HPDE6-E6E7 (cell line): ENCODE data around the gene PSD2.

Source experiments
- DNase-seq: peaks from one replicate; pipeline ENCODE4 v3.0.0; 2011; ENCODE audit warnings: missing footprints; ENCODE audit errors: extremely low spot score

Gene PSD2

DNA sequence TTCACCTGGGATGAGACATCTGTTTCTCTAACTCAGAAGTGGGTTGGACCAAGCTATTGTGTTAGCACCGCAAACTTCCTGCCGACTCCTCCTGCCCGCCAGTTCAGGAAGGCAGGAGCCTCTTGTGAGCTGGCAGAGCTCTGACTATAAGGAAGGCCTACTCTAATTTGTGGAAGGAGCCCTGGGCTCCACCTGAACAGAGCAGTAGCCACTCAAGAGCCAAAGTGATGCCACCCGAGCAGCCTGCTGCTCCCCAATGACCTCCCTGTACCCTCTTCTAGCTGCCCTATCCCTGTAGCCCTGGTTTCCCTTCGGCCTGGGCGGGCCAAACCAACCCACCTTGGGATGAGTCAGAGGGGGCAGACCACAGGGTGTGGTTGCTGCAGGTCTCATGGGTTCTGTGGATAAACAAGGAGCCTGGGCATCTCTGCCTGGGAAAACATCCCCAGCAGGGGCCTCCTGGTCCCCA lies 81.6 kb downstream of the PSD2 start:
- DNase-seq: peak; percentile 81

DNA sequence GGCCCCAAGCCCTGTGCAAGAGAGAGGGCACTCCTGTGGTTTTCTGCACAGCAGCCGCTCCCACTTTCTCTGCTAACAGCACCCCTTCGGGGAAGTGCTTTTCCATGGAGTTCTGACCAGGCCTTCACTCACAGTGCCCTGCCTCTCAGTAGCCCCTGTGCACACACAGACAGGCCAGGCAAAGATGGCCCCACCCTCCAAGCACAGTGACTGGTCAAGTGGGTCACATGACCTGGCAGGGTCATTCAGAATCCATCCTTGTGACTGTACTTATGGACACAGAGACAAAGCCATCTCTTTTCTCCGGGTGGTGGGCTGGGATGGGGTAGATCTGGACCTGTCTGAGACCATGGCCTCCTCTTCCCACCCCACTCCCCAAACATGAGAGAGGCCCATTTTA lies 82.5 kb downstream of the PSD2 start:
- no peak for DNase-seq

DNA sequence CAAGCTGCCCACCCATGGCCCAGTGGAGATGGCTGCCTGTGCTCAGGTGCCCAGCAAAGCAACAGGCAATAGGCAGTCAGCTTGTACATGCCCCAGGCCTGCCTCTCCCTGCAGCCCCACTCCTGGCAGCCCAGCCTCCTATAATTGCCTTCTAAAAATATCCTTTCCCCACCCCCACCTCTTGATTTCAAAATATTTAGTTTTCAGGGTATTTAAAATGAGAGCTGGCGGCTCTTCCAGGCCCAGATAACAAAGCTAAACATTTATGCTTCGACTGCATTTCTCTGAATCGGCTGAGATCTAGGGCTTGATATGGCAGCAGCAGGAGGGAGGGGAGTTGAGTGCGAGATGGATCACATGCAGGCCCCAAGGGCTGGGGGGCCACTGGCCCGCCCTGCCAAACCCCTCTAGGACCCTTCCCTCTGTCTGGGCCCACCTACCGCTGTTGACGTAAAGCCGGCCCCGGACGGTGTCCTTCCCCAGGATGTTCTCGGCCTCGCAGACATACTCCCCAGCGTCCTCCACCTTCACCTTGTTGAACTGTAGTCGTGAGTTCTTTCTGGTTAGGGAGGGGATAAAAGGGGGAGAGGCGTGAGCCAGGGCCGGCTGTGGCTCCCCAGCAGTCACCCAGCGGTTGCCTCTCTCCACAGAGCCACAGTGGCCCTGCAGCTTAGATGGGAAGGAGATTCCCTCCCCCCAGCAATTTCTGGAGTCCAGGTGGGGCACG lies 85.0 kb downstream of the PSD2 start:
- no peak for DNase-seq

DNA sequence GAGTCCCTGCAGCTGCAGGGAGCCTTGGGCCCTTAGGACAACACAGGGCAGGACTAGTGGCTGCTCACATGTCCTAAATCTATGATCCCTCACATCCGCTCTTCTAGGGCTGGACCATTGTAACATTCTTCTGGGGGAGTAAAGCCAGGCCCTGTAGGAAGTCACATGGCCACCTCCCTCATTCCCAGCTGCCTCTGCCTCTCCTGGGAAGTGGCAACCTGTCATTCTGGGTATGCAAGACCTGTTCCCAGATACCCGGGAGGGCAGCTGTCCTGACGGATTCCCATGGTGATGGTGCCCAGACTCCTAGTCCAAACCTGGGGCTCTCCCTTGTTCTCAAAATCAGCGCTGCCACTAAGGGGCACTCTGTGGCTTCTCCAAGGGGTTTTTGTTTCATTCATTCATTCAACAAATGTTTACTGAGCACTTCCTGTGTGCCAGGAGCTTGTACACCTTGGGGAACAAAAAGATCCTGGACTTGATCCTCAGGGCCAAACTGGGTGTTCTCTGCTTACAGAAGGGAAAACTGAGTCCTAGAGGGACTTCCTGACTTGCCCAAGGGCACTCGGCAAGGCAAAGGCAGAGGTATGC lies 85.6 kb downstream of the PSD2 start:
- DNase-seq: no peak

DNA sequence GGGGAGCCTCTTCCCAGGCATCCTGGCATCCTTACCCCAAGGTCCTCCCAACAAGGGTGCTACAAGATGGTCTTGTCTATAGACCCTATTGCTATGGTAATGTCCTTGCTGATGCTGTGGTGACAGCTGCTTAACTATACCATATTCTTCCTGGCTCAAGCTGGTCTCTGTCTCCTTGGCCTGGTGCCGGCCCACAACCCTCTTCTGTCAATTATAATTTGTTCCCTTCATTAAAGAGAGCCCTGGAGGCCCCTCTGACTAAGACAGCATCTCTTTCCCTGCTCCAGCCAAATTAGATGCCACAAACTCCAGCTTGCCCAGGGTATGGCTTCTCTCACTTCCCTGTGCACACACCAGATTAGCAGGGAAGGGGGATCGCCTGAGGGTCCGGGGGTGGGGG lies 86.7 kb downstream of the PSD2 start:
- DNase-seq: no peak

DNA sequence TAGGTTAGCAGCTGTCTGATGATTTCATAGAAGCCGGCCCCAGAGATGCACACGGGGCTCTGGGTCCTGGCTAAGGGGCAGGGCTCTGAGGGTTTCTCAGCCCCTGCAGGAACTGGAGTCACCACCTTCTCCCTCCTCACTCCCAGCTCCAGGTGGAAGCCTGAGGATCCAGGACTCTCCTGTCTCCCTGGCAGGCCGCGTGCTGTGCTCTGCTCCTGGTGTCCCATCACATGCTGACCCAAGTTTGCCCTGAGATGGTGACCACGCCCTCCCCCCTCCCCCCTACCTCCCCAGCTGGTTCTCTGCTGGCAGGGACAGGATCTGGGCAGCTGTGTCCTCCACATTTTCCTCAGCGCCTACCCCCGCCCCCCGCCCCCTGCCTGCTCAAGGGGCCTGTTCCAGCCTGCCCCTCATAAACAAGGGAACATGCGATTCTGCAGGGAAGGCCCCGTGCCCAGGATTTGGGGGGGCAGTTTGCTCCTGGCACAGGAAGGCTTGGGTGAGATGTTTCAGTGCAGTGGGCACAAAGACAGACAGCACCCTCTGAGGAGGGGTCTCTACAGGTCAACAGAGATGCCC lies 87.4 kb downstream of the PSD2 start:
- DNase-seq: no peak

DNA sequence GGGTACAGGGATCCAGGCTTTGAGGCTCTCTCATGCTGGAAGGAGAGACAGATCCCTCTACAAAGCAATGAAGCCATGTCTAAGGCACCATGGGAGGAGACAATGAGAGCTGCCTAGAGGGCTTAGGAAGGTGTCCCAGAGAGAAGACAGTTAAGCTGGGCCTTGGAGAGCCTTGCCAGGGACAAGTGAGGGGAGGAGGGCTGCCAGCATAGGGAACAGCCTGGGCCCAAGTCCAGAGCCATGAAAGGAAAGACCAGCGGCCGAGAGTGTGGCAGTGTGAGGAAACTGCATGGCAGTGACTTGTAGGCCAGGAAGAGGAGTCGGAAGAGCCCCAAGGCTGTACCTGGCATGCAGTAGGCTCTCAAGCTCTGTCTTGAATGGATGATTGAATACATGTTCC lies 88.5 kb downstream of the PSD2 start:
- DNase-seq: no peak

DNA sequence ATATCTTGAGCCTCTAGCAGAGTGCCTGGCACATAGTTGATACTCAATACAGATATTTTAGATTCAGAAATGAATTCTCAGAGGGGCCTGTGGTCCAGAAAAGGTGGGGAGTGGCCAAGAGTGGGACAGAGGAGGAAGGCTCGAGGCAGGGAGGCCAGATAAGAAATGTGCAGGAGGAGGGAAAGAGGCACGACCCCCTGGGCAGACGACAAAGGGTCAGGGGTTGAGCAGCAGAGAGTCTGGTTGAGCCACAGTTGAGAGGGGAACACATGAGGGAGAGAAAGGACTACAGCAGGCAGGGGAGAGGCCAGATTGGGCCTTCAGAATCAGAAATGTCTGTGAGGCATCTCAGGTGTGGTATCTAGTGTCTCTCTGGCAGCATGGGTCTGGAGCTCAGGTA lies 89.1 kb downstream of the PSD2 start:
- no peak for DNase-seq

DNA sequence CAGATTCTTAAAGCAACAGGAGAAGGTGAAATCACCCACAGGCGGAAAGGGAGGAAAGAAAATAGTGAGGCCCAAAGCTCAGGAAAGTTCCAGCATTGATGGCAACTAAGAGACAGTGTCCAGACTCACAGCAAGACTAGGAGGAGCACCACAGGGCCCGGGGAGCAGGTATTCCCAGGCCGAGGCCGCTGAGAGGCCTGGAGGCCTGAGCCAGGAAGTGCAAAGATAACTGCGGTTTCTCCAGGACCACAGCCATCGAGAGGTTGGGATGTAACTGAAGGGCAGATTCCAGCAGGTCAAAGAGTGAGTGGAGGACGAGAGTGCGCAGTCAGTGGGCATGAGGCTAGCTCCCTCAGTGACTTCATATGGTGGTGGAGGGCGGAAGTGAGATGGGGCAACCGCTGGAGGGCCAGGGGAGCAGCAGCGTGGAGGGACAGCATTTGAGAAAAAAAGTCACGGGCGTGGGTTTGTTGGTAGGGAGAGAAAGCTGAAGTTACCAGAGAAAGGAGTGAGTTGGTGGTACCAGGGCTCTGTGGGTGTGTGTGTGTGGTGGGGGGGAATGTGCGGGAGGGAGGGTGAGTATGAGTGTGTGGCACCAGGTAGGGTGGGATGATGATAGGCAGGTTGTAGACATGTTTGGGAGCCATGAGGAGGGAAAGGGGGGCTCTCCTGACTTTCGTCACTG lies 89.7 kb downstream of the PSD2 start:
- no peak for DNase-seq

DNA sequence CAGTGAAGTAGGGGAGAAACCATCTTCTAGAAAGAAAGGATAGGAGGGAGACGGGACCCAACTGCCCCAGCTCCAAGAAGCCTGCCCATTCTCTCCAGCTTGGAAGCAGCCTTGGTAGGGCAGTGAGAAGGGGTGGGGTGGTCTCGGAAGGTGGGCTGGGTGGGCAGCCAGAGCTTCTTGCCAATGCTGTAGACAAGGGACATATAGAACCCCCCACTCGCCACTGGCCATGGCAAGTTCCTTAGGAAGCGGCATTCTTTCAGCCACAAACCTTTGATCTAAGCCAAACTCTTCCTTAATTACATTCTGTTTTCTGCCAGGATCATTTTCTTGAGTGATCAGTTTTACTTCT lies 90.2 kb downstream of the PSD2 start:
- no peak for DNase-seq

DNA sequence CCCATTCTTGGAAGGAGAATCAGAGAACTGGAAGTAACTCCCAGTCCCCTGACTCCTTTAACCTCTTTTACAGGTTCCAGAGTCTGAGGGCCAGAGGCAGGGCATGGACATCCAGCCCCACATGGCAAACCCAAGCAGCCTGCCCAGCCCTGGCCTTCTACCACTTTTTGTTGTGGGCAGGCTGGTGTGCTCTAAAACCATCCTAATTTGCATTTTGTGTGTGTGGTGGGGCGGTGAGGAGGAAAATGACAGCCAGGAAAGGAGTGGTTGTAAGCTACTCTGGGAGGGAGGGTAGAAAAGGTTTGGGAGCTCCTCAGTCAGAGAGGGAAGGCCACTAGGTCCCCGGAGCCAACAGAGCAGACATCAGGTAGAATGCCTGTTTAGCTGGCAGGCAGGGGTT lies 90.6 kb downstream of the PSD2 start:
- no peak for DNase-seq

DNA sequence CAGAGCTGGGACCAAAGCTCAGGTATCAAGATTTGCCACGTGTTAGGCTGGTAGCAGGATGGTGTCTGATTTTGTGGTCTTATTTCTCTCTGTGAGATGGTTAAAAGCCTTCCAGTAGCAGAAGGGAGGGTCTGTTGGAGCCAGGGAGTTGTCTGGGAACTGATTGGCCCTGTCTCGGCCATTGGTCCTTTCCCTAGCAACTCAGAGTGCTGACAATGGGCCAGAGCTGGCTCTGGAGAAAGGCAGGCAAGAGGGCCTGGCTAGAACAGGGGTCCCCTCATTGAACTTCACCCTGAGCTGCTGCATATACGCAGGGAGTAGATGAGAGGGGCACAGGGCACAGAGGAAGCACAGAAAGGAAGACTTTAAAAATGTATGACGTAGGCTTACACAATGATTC lies 92.8 kb downstream of the PSD2 start:
- DNase-seq: no peak

DNA sequence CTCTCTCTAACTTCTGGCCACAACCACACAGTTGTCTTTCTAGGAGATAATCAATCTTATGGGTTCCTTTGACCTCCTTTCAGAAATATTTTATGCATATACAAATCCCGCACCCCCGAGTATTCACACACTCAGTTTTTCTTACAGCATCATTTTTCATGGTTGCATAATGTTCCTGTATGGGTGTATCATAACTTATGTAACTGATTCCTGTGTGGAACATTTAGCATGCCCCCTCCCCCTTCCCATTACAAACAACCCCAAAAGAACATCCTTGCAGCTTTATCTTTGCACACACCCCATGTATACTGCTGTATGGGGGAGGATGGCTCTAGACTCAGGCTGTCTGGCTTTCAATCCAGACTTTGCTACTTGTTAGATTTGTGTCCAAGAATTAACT lies 93.8 kb downstream of the PSD2 start:
- no peak for DNase-seq

DNA sequence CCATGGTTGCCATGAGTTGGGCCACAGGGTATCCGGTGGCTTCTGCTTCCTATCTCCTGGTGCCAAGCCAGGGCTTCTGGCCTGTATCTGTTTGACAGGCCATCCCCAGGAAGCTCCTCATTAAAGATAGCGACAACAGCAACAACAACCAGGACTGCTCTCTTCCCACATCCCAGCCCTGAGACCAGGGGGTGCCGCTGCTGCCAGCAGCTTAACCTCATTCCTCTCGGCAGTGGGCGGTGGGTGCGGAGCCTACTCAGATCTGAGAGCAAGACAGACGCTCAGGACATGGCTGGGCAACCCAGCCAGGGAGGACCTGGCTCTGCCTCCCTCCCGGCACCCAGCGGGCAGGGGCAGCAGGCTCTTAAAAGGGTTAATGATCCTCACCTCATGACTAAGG lies 98.3 kb downstream of the PSD2 start:
- no peak for DNase-seq
